ENCODE data around the gene EPRS1. TPM values are rescaled to one million over a fixed set of nuclear protein-coding genes. Genes with fewer than 3 reads are reported as not detected.

Gene EPRS1
- total RNA-seq, 1 experiment from 2014 or later: 612 TPM

GRCh38 chr1:219999821-220000220 is 46.5 kb downstream of the EPRS1 start:
- ChIA-PET POLR2A (interaction anchor here (0.7 to 3.3 kb wide), 3 partner anchors 12 to 150 kb away, joined by 3 to 16 read pairs (median 4); no protein-coding TSS in a partner anchor), CTCF (interaction anchor here (1.0 to 7.7 kb wide), 4 partner anchors 11 to 229 kb away, joined by 3 to 45 read pairs (median 18); no protein-coding TSS in a partner anchor)
- no peaks in the 10 kb centered on the region for H3K4me1 Mint-ChIP-seq (ENCODE audit: insufficient read depth, unreplicated experiment)
- H3K27ac Mint-ChIP-seq (ENCODE audit: low read depth, unreplicated experiment): no peak overlapping the region
- H3K9me3 Mint-ChIP-seq (ENCODE audit: unreplicated experiment): no peaks in the 10 kb centered on the region
- intact Hi-C loops (cut with micrococcal nuclease): no loop called here
- no peak for DNase-seq (ENCODE audit: unreplicated experiment)
- BruUV-seq (replicated peaks): no TSS peak
- H3K4me3 Mint-ChIP-seq (ENCODE audit: unreplicated experiment): no peak overlapping the region
- no peaks in the 10 kb centered on the region for H3K27me3 Mint-ChIP-seq (ENCODE audit: insufficient read depth, unreplicated experiment)
- H3K36me3 Mint-ChIP-seq (ENCODE audit: insufficient read depth, unreplicated experiment): peaks cover 100% of the 10 kb centered on the region
- TF ChIP-seq, protein P1, sequence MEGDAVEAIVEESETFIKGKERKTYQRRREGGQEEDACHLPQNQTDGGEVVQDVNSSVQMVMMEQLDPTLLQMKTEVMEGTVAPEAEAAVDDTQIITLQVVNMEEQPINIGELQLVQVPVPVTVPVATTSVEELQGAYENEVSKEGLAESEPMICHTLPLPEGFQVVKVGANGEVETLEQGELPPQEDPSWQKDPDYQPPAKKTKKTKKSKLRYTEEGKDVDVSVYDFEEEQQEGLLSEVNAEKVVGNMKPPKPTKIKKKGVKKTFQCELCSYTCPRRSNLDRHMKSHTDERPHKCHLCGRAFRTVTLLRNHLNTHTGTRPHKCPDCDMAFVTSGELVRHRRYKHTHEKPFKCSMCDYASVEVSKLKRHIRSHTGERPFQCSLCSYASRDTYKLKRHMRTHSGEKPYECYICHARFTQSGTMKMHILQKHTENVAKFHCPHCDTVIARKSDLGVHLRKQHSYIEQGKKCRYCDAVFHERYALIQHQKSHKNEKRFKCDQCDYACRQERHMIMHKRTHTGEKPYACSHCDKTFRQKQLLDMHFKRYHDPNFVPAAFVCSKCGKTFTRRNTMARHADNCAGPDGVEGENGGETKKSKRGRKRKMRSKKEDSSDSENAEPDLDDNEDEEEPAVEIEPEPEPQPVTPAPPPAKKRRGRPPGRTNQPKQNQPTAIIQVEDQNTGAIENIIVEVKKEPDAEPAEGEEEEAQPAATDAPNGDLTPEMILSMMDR (IDR thresholded peaks at IDR 0.05; ENCODE audit: unreplicated experiment): no peak

Other genes with a start within 250 kb of the EPRS1 start
- not detected in 2 replicates for gene SLC30A10, start 117.9 kb downstream of the EPRS1 start, total RNA-seq (2022)
- gene BPNT1, start 43.3 kb upstream of the EPRS1 start, total RNA-seq (2022): 39.2 and 44.6 TPM in 2 replicates
- 151 and 158 TPM in 2 replicates for gene IARS2, start 47.6 kb upstream of the EPRS1 start, total RNA-seq (2022)
- 93.3 and 97.6 TPM in 2 replicates for gene RAB3GAP2, start 225.9 kb upstream of the EPRS1 start, total RNA-seq (2022)